ENCODE results near the gene DCBLD1. TPM values are rescaled to one million over a fixed set of nuclear protein-coding genes. Genes with fewer than 3 reads are reported as not detected.

DCBLD1 gene
- total RNA-seq, 4 donors from 2014 or later, result 3.8 to 11.6 (median 7.9) TPM

GRCh38 chr6:117590447-117590846, 108.0 kb downstream of the DCBLD1 start:
- Histone ChIP-seq H3K4me3 (no peak overlapping the region), H3K9me3 (no peaks in the 10 kb centered on the region), H3K36me3 (peaks cover 0 to 28% (median 14%) of the 10 kb centered on the region in 4 donors), H3K27ac (replicated peaks in 1 of 4) (no peak overlapping the region), H3K27me3 (no peaks in the 10 kb centered on the region), H3K4me1 (peaks cover 0 to 5% (median 0%) of the 10 kb centered on the region in 4 donors)
- intact Hi-C loops (cut with DNase I), result no loop called here
- DNase-seq (ENCODE audit: extremely low spot score), result no peak
- TF ChIP-seq POLR2A (IDR thresholded peaks at IDR 0.05; ENCODE audit: low read depth) (no peak), CTCF (IDR thresholded peaks at IDR 0.05) (no peak), EP300 (IDR thresholded peaks at IDR 0.05) (no peak), POLR2AphosphoS5 (IDR thresholded peaks at IDR 0.05) (no peak)
- WGBS, result 95% methylated on average over 5 of the region's 5 CpGs

GRCh38 chr6:117591405-117591804, 108.9 kb downstream of the DCBLD1 start:
- H3K4me1 ChIP-seq, result peaks cover 0 to 5% (median 0%) of the 10 kb centered on the region in 4 donors
- H3K27me3 ChIP-seq, result no peaks in the 10 kb centered on the region
- no peak for DNase-seq (ENCODE audit: extremely low spot score)
- 85% methylated on average over 3 of the region's 3 CpGs for WGBS
- H3K27ac ChIP-seq (replicated peaks in 1 of 4), result no peak overlapping the region
- peaks cover 0 to 28% (median 14%) of the 10 kb centered on the region in 4 donors for H3K36me3 ChIP-seq
- no peak for TF ChIP-seq POLR2A (IDR thresholded peaks at IDR 0.05; ENCODE audit: low read depth)
- TF ChIP-seq CTCF (IDR thresholded peaks at IDR 0.05), result no peak
- no peak for TF ChIP-seq EP300 (IDR thresholded peaks at IDR 0.05)
- H3K9me3 ChIP-seq, result no peaks in the 10 kb centered on the region
- intact Hi-C loops (cut with DNase I), result no loop called here
- no peak overlapping the region for H3K4me3 ChIP-seq

- 90% methylated on average over 3 of the region's 3 CpGs for whole genome bisulfite sequencing
- no peak for TF ChIP-seq EP300 (IDR thresholded peaks at IDR 0.05)
- TF ChIP-seq POLR2AphosphoS5 (IDR thresholded peaks at IDR 0.05), result no peak
- no peak for TF ChIP-seq POLR2A (IDR thresholded peaks at IDR 0.05; ENCODE audit: low read depth)
- no peak for TF ChIP-seq CTCF (IDR thresholded peaks at IDR 0.05)
- Histone ChIP-seq H3K27me3 (no peaks in the 10 kb centered on the region), H3K9me3 (no peaks in the 10 kb centered on the region), H3K36me3 (peaks cover 0 to 26% (median 14%) of the 10 kb centered on the region in 4 donors), H3K4me1 (peaks cover 0 to 5% (median 0%) of the 10 kb centered on the region in 4 donors), H3K27ac (replicated peaks in 1 of 4) (no peak overlapping the region), H3K4me3 (no peak overlapping the region)
- no peak for DNase-seq (ENCODE audit: extremely low spot score)
- intact Hi-C loops (cut with DNase I), result no loop called here
Measured at GRCh38 chr6:117592983-117593759, 110.7 kb downstream of the DCBLD1 start.

- H3K4me3 ChIP-seq, result no peak overlapping the region
- H3K9me3 ChIP-seq, result no peaks in the 10 kb centered on the region
- DNase-seq (ENCODE audit: extremely low spot score), result no peak
- WGBS, result 100% methylated on average over 2 of the region's 2 CpGs
- TF ChIP-seq CTCF (IDR thresholded peaks at IDR 0.05), result no peak
- TF ChIP-seq POLR2AphosphoS5 (IDR thresholded peaks at IDR 0.05), result no peak
- TF ChIP-seq EP300 (IDR thresholded peaks at IDR 0.05), result no peak
- no peak for TF ChIP-seq POLR2A (IDR thresholded peaks at IDR 0.05; ENCODE audit: low read depth)
- no peaks in the 10 kb centered on the region for H3K27me3 ChIP-seq
- no peak overlapping the region for H3K27ac ChIP-seq (replicated peaks in 1 of 4)
- peaks cover 0 to 10% (median under 1%) of the 10 kb centered on the region in 4 donors for H3K36me3 ChIP-seq
- intact Hi-C loops (cut with DNase I), result no loop called here
- peaks cover 9 to 19% (median 15%) of the 10 kb centered on the region in 4 donors for H3K4me1 ChIP-seq
Measured at GRCh38 chr6:117595099-117595923, 112.8 kb downstream of the DCBLD1 start.
